ENCODE results near the gene MAMSTR.
"Not testable (repeated sequence)": the region's sequence is repeated elsewhere in the genome, so short reads cannot be mapped to it uniquely, and the experiment has no call there.

The MAMSTR gene

GRCh38 chr19:48719263-48720171, at the start of gene MAMSTR:
TSS of gene MAMSTR (minus strand) at chr19:48719725. CDS start at chr19:48719031, 694 bp downstream.
- DNase-seq = no peak

GRCh38 chr19:48768994-48769713, 49.6 kb upstream of the MAMSTR start:
- no peak for DNase-seq

GRCh38 chr19:48768171-48768753, 48.7 kb upstream of the MAMSTR start:
- DNase-seq = not testable (repeated sequence)

- DNase-seq = not testable (repeated sequence)
These were observed 46.3 kb upstream of the MAMSTR start for GRCh38 chr19:48765816-48766215.

GRCh38 chr19:48760504-48761205, 41.1 kb upstream of the MAMSTR start:
- no peak for DNase-seq

- DNase-seq = no peak
These were observed 38.2 kb upstream of the MAMSTR start for GRCh38 chr19:48757741-48758144.

GRCh38 chr19:48757089-48757675, 37.7 kb upstream of the MAMSTR start:
- DNase-seq = no peak

- DNase-seq = no peak
These were observed 37.2 kb upstream of the MAMSTR start for GRCh38 chr19:48756686-48757085.

GRCh38 chr19:48756212-48756611, 36.7 kb upstream of the MAMSTR start:
- DNase-seq = no peak

- DNase-seq = no peak
These were observed 36.3 kb upstream of the MAMSTR start for GRCh38 chr19:48755787-48756186.

GRCh38 chr19:48755084-48755641, 35.6 kb upstream of the MAMSTR start, which contains the start of gene FGF21:
TSS of gene FGF21 (plus strand) at chr19:48755524. CDS start at chr19:48756237, 713 bp downstream.
- DNase-seq = no peak

- no peak for DNase-seq
These were observed 33.2 kb upstream of the MAMSTR start, which contains the start of gene FUT1 for GRCh38 chr19:48752496-48753365. TSS of gene FUT1 (minus strand) at chr19:48752641. CDS start at chr19:48751281, 1,360 bp downstream.

GRCh38 chr19:48751845-48752495, 32.4 kb upstream of the MAMSTR start:
- no peak for DNase-seq

GRCh38 chr19:48750771-48751504, 31.4 kb upstream of the MAMSTR start:
- DNase-seq = no peak

- DNase-seq = no peak
These were observed 30.8 kb upstream of the MAMSTR start for GRCh38 chr19:48750351-48750750.

GRCh38 chr19:48749571-48750198, 30.2 kb upstream of the MAMSTR start:
- no peak for DNase-seq

GRCh38 chr19:48746738-48747575, 27.4 kb upstream of the MAMSTR start, which contains the start of gene IZUMO1:
TSS of gene IZUMO1 (minus strand) at chr19:48746909. CDS start at chr19:48745859, 1,050 bp downstream.
- DNase-seq = no peak

- DNase-seq = no peak
These were observed 26.6 kb upstream of the MAMSTR start for GRCh38 chr19:48746110-48746509.
